Panc1 (cell line): ENCODE measurements around the gene CFAP119. TPM values are rescaled to one million over a fixed set of nuclear protein-coding genes. Genes with fewer than 3 reads are reported as not detected.

Source experiments
- ATAC-seq: fragments of 200-7000 bp; cut with Tn5 transposase; 2 replicates; pipeline ENCODE4 v1.9.1; 2020; ENCODE audit warnings: mild to moderate bottlenecking, moderate library complexity
- BruUV-seq: library from RNA; stranded (reverse); fragments of 400-500 nt; replicated peaks from 2 replicates; lab custom pipeline; 2021; lab: Mats Ljungman, UMichigan
- CTCF ChIA-PET: fragments of 300-600 bp; sonication (Branson Sonifier 250); formaldehyde crosslinking; loops from one replicate; lab custom pipeline; 2022; ENCODE audit warnings: antibody characterized with exemption; lab: Charles Lee
- POLR2A ChIA-PET: fragments of 300-600 bp; sonication (Branson Sonifier 250); formaldehyde crosslinking; loops from one replicate; lab custom pipeline; 2022; ENCODE audit warnings: antibody characterized with exemption; lab: Charles Lee
- DNase-seq: peaks from one replicate; pipeline ENCODE4 v3.0.0-alpha.2; 2010; ENCODE audit warnings: low read depth, low spot score
- H3K27ac ChIP-seq: 2 replicates; pipeline ENCODE4 v1.5.1; 2011; ENCODE audit warnings: mild to moderate bottlenecking, low read length, inconsistent platforms
- H3K27me3 ChIP-seq: fragments of 200-500 bp; sonication (Bioruptor generic); 2 replicates; pipeline ENCODE4 v1.6.0; 2014; ENCODE audit warnings: low read length, inconsistent platforms; ENCODE audit not compliant: control insufficient read depth, insufficient read depth
- H3K36me3 ChIP-seq: fragments of 200-500 bp; sonication (Bioruptor generic); 2 replicates; pipeline ENCODE4 v1.5.1; 2014; ENCODE audit warnings: inconsistent platforms, mild to moderate bottlenecking, low read length, moderate library complexity; ENCODE audit not compliant: control insufficient read depth, insufficient read depth
- H3K4me1 ChIP-seq: 2 replicates; pipeline ENCODE4 v1.5.1; 2011; ENCODE audit warnings: inconsistent platforms, mild to moderate bottlenecking, low read length, moderate library complexity; ENCODE audit not compliant: control insufficient read depth, insufficient read depth
- H3K4me3 ChIP-seq, 2 experiments: 2 replicates each; pipeline ENCODE4 v1.5.1; 2011 to 2012; ENCODE audit warnings: low read depth in 2 of 2, low read length in 2 of 2, mild to moderate bottlenecking in 2 of 2, inconsistent platforms in 1 of 2, moderate library complexity in 1 of 2
- H3K9me3 ChIP-seq: fragments of 200-500 bp; sonication (Bioruptor generic); 2 replicates; pipeline ENCODE4 v1.5.1; 2014; ENCODE audit warnings: low read depth, mild to moderate bottlenecking, inconsistent platforms, low read length, moderate library complexity; ENCODE audit not compliant: control insufficient read depth, insufficient read depth
- CTCF ChIP-seq: fragments of 450-650 bp; IDR thresholded peaks from 2 replicates; pipeline ENCODE4 v1.5.1; 2017; ENCODE audit warnings: mild to moderate bottlenecking
- POLR2AphosphoS5 ChIP-seq: IDR thresholded peaks from 2 replicates; pipeline ENCODE4 v1.6.1; 2012; ENCODE audit warnings: mild to moderate bottlenecking, low read depth, low read length, moderate library complexity
- REST ChIP-seq, 2 experiments: IDR thresholded peaks; 2 replicates each; pipeline ENCODE4 v1.6.1; 2011 to 2012; ENCODE audit warnings: low read depth in 2 of 2, control low read depth in 1 of 2, low read length in 1 of 2, mild to moderate bottlenecking in 1 of 2, moderate library complexity in 1 of 2; ENCODE audit not compliant: insufficient read depth in 1 of 2
- SIN3A ChIP-seq: IDR thresholded peaks from 2 replicates; pipeline ENCODE4 v1.6.1; 2012; ENCODE audit warnings: low read depth, mild to moderate bottlenecking, low read length, moderate library complexity, borderline replicate concordance; ENCODE audit not compliant: insufficient read depth
- TCF7L2 ChIP-seq: IDR thresholded peaks from 2 replicates; pipeline ENCODE4 v1.6.1; 2011; ENCODE audit warnings: mild to moderate bottlenecking, low read depth, low read length, inconsistent platforms
- in situ Hi-C: cut with HindIII; loops from 2 replicates; pipeline ENCODE4 v1.10.0; 2016; ENCODE audit warnings: low sequenced_read_pairs, low pct_unique_long_range_greater_than_20kb
- intact Hi-C: fragments of 100-400 bp; cut with micrococcal nuclease; formaldehyde crosslinking; loops from one replicate; pipeline ENCODE4 v1.10.0; 2022; ENCODE audit not compliant: unreplicated experiment
- total RNA-seq: library from RNA; stranded (reverse); gene quantifications from one replicate; pipeline ENCODE4 v1.2.1, GENCODE V29; 2021; ENCODE audit not compliant: unreplicated experiment

The CFAP119 gene
- total RNA-seq, 1 experiment from 2014 or later = 21.0 TPM

GRCh38 chr16:30766933-30767284, 5.0 kb upstream of the CFAP119 start:
- TF ChIP-seq POLR2AphosphoS5 (no peak), TCF7L2 (no peak), SIN3A (no peak), REST (IDR thresholded peaks at IDR 0.05; ENCODE audit: insufficient read depth in 1 of 2, low read depth in 2 of 2, low read length in 1 of 2) (no peak), CTCF (no peak)
- Histone ChIP-seq H3K9me3 (no peaks in the 10 kb centered on the region), H3K4me3 (no peak overlapping the region), H3K27me3 (no peaks in the 10 kb centered on the region), H3K4me1 (peaks cover 8% of the 10 kb centered on the region), H3K27ac (no peak overlapping the region), H3K36me3 (peaks cover 30% of the 10 kb centered on the region)
- in situ Hi-C loops = no loop called here
- ChIA-PET CTCF (no interaction called here), POLR2A (no interaction called here)
- intact Hi-C loops = no loop called here
- BruUV-seq = no TSS peak
- ATAC-seq (no peak), DNase-seq (no peak)

GRCh38 chr16:30766206-30766932, 4.5 kb upstream of the CFAP119 start:
- TF ChIP-seq POLR2AphosphoS5 (no peak), SIN3A (no peak), CTCF (no peak), TCF7L2 (no peak), REST (IDR thresholded peaks at IDR 0.05; ENCODE audit: insufficient read depth in 1 of 2, low read depth in 2 of 2, low read length in 1 of 2) (no peak)
- intact Hi-C loops (no loop called here), in situ Hi-C loops (no loop called here)
- Histone ChIP-seq H3K27ac (no peak overlapping the region), H3K27me3 (no peaks in the 10 kb centered on the region), H3K36me3 (peaks cover 30% of the 10 kb centered on the region), H3K4me3 (no peak overlapping the region), H3K9me3 (no peaks in the 10 kb centered on the region), H3K4me1 (peaks cover 8% of the 10 kb centered on the region)
- POLR2A ChIA-PET = interaction anchor here (0.7 kb wide), 1 partner anchor 8 kb away, joined by 3 read pairs; no protein-coding TSS in a partner anchor
- no TSS peak for BruUV-seq
- DNase-seq = no peak
- ATAC-seq = no peak
- CTCF ChIA-PET = no interaction called here
